Osteocyte (in vitro differentiated cells): ENCODE results near the gene C2CD2L. TPM values are rescaled to one million over a fixed set of nuclear protein-coding genes. Genes with fewer than 3 reads are reported as not detected.

Experiments
- DNase-seq: peaks from one replicate; pipeline ENCODE4 v3.0.0; 2021; ENCODE audit warnings: mixed read lengths; ENCODE audit not compliant: unreplicated experiment; ENCODE audit errors: extremely low spot score
- H3K27ac Mint-ChIP-seq: one replicate; pipeline ENCODE4 v1.8.0; 2021; ENCODE audit warnings: mild to moderate bottlenecking, mixed read lengths; ENCODE audit not compliant: unreplicated experiment
- H3K27me3 Mint-ChIP-seq: one replicate; pipeline ENCODE4 v1.8.0; 2021; ENCODE audit warnings: mixed read lengths; ENCODE audit not compliant: unreplicated experiment
- H3K36me3 Mint-ChIP-seq: one replicate; pipeline ENCODE4 v1.8.0; 2021; ENCODE audit warnings: mixed read lengths; ENCODE audit not compliant: unreplicated experiment
- H3K4me1 Mint-ChIP-seq: one replicate; pipeline ENCODE4 v1.8.0; 2021; ENCODE audit warnings: mixed read lengths; ENCODE audit not compliant: unreplicated experiment
- H3K4me3 Mint-ChIP-seq: one replicate; pipeline ENCODE4 v1.8.0; 2021; ENCODE audit warnings: mild to moderate bottlenecking, moderate library complexity, mixed read lengths; ENCODE audit not compliant: unreplicated experiment
- H3K9me3 Mint-ChIP-seq: one replicate; pipeline ENCODE4 v1.8.0; 2021; ENCODE audit warnings: mixed read lengths; ENCODE audit not compliant: unreplicated experiment
- total RNA-seq: library from RNA; stranded (reverse); gene quantifications from 2 replicates; pipeline ENCODE4 v1.2.1, GENCODE V29; 2021
- TF ChIP-seq, protein P1 (sequence below): fragments of 200-600 bp; sonication (generic); IDR thresholded peaks from 2 replicates; pipeline ENCODE4 v1.5.0; 2021; ENCODE audit warnings: antibody characterized with exemption, mild to moderate bottlenecking, moderate library complexity

The C2CD2L gene
- total RNA-seq, 1 donor from 2014 or later = 11.7 TPM

DNA sequence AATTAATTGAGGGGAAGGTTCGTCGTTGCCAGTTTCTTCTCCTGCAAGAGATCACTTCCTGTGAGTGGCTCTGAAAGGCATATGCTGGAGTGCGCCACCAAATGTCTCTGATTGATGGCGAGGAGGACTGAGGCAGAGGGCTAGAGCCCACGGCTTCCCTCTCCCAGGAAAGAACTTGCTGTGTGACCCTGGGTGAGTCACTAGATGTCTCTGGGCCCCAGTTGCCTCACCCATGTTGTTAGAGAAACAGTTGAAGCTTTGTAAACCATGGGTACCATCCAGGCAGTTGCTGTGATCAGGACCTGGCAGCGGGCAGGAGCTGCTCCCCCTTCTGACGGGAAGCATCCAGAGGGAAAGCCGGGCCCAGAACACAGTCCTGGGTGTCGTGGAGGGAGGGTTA, 44.9 kb downstream of the C2CD2L start:
- peaks cover 10% of the 10 kb centered on the region for H3K27me3 Mint-ChIP-seq
- H3K9me3 Mint-ChIP-seq = no peaks in the 10 kb centered on the region
- no peak overlapping the region for H3K27ac Mint-ChIP-seq
- TF ChIP-seq, protein P1, sequence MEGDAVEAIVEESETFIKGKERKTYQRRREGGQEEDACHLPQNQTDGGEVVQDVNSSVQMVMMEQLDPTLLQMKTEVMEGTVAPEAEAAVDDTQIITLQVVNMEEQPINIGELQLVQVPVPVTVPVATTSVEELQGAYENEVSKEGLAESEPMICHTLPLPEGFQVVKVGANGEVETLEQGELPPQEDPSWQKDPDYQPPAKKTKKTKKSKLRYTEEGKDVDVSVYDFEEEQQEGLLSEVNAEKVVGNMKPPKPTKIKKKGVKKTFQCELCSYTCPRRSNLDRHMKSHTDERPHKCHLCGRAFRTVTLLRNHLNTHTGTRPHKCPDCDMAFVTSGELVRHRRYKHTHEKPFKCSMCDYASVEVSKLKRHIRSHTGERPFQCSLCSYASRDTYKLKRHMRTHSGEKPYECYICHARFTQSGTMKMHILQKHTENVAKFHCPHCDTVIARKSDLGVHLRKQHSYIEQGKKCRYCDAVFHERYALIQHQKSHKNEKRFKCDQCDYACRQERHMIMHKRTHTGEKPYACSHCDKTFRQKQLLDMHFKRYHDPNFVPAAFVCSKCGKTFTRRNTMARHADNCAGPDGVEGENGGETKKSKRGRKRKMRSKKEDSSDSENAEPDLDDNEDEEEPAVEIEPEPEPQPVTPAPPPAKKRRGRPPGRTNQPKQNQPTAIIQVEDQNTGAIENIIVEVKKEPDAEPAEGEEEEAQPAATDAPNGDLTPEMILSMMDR = no peak
- H3K4me1 Mint-ChIP-seq = peaks cover 10% of the 10 kb centered on the region
- H3K36me3 Mint-ChIP-seq = no peaks in the 10 kb centered on the region
- no peak for DNase-seq
- no peak overlapping the region for H3K4me3 Mint-ChIP-seq

DNA sequence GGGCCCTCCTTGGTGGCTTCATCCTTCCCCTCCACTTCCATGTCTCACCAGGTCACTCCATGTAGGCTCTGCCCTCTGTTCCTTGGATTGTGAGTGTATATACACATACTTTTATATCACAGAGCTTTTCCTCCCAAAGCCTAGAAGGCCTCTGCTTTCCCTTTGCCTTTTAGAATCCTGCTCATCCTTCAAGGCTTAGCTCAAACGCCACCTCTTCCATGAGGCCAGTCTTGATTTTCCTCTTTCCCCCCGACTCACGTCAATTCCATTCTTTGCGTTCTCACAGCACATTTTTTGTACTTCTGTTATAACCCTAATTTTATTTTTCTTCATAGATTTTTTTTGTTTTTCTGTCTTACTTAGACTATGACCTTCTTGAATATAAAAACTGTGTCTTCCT, 45.5 kb downstream of the C2CD2L start:
- peaks cover 5% of the 10 kb centered on the region for H3K27me3 Mint-ChIP-seq
- no peak for DNase-seq
- no peak overlapping the region for H3K27ac Mint-ChIP-seq
- H3K36me3 Mint-ChIP-seq = no peaks in the 10 kb centered on the region
- H3K4me3 Mint-ChIP-seq = no peak overlapping the region
- no peaks in the 10 kb centered on the region for H3K9me3 Mint-ChIP-seq
- TF ChIP-seq, protein P1 = no peak
- peaks cover 10% of the 10 kb centered on the region for H3K4me1 Mint-ChIP-seq

DNA sequence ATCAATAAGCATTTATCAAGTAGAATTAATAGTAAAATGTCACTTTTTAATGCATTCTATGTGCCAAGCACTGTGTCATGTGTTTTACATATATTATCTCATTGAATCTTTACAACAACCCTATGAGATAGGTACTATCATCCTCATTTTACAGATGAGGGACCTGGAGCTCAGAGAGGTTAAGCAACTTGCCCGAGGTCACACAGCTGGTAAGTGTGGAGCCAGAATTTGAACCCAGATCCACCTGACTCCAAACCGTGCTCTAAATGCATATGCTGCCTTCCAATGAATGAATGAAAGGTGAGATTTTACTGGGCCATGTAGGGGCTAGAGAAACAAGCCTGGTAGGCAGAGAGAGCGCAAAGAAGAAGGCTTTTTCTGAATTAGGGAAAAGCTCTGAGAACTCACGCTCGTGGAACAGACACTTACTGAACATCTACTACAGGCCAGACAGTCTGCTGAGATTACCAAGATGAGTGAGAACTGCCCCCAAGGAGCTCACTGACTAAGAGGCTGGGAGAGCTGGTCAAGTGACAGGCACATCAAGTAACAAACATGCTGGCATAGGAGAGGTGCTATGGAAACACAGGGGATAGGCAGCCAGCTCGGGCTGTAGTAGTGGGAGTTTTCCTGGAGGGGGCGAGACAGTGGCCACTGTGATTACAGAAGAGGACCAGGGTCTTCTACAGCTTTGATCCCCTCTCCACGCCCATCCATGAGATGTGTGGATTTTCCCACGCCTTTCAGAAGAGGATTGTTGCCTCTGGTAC, 46.1 kb downstream of the C2CD2L start:
- Mint-ChIP-seq H3K9me3 (no peaks in the 10 kb centered on the region), H3K27ac (no peak overlapping the region), H3K4me1 (peaks cover 10% of the 10 kb centered on the region), H3K27me3 (no peaks in the 10 kb centered on the region), H3K4me3 (no peak overlapping the region), H3K36me3 (no peaks in the 10 kb centered on the region)
- TF ChIP-seq, protein P1 = no peak
- DNase-seq = no peak

DNA sequence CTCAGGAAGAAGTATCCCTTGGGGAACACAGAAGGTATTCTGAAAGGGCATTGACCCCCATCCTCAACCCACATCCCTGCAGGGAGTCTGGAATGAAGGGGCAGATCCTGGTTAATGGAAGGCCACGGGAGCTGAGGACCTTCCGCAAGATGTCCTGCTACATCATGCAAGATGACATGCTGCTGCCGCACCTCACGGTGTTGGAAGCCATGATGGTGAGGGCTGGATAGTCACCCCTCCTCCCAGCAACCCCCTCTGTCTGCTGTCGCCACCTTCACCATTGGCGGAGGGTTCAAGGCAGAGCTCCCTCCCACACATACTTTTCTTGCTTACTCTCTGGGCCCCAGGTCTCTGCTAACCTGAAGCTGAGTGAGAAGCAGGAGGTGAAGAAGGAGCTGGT, 47.0 kb downstream of the C2CD2L start:
- TF ChIP-seq, protein P1 = no peak
- H3K4me1 Mint-ChIP-seq = peaks cover 6% of the 10 kb centered on the region
- H3K36me3 Mint-ChIP-seq = no peaks in the 10 kb centered on the region
- no peaks in the 10 kb centered on the region for H3K27me3 Mint-ChIP-seq
- no peak for DNase-seq
- no peak overlapping the region for H3K4me3 Mint-ChIP-seq
- H3K27ac Mint-ChIP-seq = no peak overlapping the region
- H3K9me3 Mint-ChIP-seq = no peaks in the 10 kb centered on the region

DNA sequence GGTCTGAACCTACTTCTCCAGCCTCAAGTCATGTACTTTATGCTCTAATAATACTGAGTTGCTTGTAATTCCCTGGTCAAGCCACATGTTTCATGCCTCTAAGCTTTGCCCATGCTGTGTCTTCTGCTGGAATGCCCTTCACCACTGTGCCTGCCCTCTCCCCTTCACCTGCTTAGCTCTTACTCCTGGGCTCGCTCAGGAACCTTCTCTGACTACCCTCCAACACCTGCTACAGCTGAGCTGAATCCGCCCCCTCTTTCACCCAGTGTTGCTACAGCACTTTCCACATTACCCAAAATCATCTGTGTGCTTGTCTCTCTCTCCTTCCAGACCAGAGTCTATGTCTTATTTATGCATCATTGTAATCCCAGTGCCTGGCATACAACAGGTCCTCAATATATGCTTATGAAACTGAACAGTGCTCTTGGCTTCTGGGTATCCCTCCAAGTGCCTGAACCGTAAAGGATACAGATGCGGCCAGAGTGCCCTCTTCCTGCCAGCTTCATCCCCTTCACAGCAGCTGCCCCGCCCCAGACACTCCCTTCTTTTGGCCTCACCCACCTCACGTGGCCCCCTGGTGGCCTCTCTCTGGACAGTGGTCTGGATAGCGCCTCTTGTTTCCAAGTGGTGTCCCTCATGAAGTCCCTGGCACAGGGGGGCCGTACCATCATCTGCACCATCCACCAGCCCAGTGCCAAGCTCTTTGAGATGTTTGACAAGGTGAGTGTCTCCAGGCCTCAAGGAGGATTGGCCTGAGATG, 48.8 kb downstream of the C2CD2L start:
- Mint-ChIP-seq H3K36me3 (no peaks in the 10 kb centered on the region), H3K9me3 (no peaks in the 10 kb centered on the region), H3K27ac (no peak overlapping the region), H3K4me3 (no peak overlapping the region), H3K4me1 (peaks cover 4% of the 10 kb centered on the region), H3K27me3 (no peaks in the 10 kb centered on the region)
- no peak for DNase-seq
- TF ChIP-seq, protein P1 = no peak
